Glutamatergic neuron (in vitro differentiated cells): ENCODE data around the gene CECR2. TPM values are rescaled to one million over a fixed set of nuclear protein-coding genes. Genes with fewer than 3 reads are reported as not detected.
"Not testable (repeated sequence)": the region's sequence is repeated elsewhere in the genome, so short reads cannot be mapped to it uniquely, and the experiment has no call there.

Source experiments
- DNase-seq: peaks from one replicate; pipeline ENCODE4 v3.0.0; 2022
- H3K27ac Mint-ChIP-seq: one replicate; pipeline ENCODE4 v1.8.0; 2020; ENCODE audit warnings: mild to moderate bottlenecking, mixed read lengths, inconsistent platforms; ENCODE audit not compliant: unreplicated experiment
- H3K27me3 Mint-ChIP-seq: one replicate; pipeline ENCODE4 v1.8.0; 2020; ENCODE audit warnings: mild to moderate bottlenecking, moderate library complexity, mixed read lengths, inconsistent platforms; ENCODE audit not compliant: unreplicated experiment
- H3K36me3 Mint-ChIP-seq: one replicate; pipeline ENCODE4 v1.8.0; 2020; ENCODE audit warnings: mild to moderate bottlenecking, mixed read lengths, inconsistent platforms; ENCODE audit not compliant: unreplicated experiment
- H3K4me1 Mint-ChIP-seq: one replicate; pipeline ENCODE4 v1.8.0; 2020; ENCODE audit warnings: mild to moderate bottlenecking, low read depth, mixed read lengths, inconsistent platforms; ENCODE audit not compliant: unreplicated experiment
- H3K4me3 Mint-ChIP-seq: one replicate; pipeline ENCODE4 v1.8.0; 2020; ENCODE audit warnings: mild to moderate bottlenecking, mixed read lengths, inconsistent platforms; ENCODE audit not compliant: unreplicated experiment
- H3K9me3 Mint-ChIP-seq: one replicate; pipeline ENCODE4 v1.8.0; 2020; ENCODE audit warnings: mild to moderate bottlenecking, moderate library complexity, mixed read lengths, inconsistent platforms; ENCODE audit not compliant: unreplicated experiment
- total RNA-seq: library from RNA; stranded (reverse); fragmentation: NEBNext Ultra II Directional; extraction: Animal tissue kit (Norgen Biotek cat#: 25700); gene quantifications from one replicate; pipeline ENCODE4 v1.2.1, GENCODE V29; 2021; ENCODE audit not compliant: unreplicated experiment
- TF ChIP-seq, protein P1 (sequence below): fragments of 200-600 bp; sonication (generic); IDR thresholded peaks from one replicate; pipeline ENCODE4 v1.5.0; 2021; ENCODE audit not compliant: partially characterized antibody, unreplicated experiment

Gene CECR2
- total RNA-seq, 1 donor from 2014 or later, result 178 TPM

DNA sequence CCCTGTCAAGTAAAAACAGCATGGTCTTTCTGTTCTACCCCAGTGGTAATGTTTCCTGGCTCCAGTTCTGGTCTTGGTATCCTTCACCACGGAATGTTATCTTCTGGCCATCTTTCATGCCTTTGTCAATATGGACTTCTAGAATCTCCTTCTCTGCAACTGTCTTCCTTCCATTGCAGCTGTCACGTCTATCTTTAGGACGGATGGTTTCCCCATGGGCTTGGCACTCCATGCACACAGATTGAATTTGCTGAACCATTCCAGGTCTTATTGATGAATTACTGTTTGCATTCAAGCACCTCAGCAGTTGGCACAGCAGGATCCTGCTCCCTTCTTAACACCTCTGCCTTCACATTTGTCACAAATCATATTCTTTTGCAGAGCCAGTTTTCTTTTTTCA is 149.1 kb downstream of the CECR2 start:
- Mint-ChIP-seq H3K4me3 (no peak overlapping the region), H3K27ac (peak overlapping the region; percentile 10), H3K36me3 (peaks cover 4% of the 10 kb centered on the region), H3K4me1 (peaks cover 24% of the 10 kb centered on the region), H3K27me3 (peaks cover 11% of the 10 kb centered on the region), H3K9me3 (peaks cover 8% of the 10 kb centered on the region)
- TF ChIP-seq, protein P1, sequence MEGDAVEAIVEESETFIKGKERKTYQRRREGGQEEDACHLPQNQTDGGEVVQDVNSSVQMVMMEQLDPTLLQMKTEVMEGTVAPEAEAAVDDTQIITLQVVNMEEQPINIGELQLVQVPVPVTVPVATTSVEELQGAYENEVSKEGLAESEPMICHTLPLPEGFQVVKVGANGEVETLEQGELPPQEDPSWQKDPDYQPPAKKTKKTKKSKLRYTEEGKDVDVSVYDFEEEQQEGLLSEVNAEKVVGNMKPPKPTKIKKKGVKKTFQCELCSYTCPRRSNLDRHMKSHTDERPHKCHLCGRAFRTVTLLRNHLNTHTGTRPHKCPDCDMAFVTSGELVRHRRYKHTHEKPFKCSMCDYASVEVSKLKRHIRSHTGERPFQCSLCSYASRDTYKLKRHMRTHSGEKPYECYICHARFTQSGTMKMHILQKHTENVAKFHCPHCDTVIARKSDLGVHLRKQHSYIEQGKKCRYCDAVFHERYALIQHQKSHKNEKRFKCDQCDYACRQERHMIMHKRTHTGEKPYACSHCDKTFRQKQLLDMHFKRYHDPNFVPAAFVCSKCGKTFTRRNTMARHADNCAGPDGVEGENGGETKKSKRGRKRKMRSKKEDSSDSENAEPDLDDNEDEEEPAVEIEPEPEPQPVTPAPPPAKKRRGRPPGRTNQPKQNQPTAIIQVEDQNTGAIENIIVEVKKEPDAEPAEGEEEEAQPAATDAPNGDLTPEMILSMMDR, result no peak
- DNase-seq, result no peak

DNA sequence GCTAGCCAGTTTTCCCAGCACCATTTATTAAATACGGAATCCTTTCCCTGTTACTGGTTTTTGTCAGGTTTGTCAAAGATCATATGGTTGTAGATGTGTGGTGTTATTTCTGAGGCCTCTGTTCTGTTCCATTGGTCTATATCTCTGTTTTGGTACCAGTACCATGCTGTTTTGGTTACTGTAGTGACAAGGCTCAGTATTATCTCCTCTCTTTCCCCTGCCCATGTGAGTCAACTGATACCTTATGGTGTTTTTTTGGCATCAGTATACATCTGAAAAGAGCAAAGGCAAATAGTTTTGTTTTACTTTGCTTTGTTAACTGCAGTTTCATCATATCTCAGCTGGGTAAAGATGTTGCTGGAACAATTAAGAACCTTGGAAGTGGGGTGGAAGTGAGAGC is 152.7 kb downstream of the CECR2 start:
- H3K27me3 Mint-ChIP-seq, H3K27ac Mint-ChIP-seq, H3K4me3 Mint-ChIP-seq, DNase-seq, H3K9me3 Mint-ChIP-seq, H3K36me3 Mint-ChIP-seq: not testable (repeated sequence)
- peaks cover 17% of the 10 kb centered on the region for H3K4me1 Mint-ChIP-seq

DNA sequence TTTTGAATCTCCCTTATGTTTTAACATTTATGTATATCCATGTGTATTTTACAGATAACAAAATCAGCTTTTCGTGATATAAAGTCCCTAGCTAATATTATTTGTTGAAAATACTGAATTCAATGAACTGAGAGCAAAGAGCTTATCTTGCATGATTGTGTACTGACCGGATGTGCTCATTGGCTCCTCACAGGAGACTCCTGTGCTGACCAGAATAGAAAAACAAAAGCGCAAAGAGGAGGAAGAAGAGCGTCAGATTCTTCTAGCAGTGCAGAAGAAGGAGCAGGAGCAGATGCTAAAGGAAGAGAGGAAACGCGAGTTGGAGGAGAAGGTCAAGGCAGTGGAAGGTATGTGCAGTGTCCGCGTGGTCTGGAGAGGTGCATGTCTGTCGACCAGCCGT is 154.7 kb downstream of the CECR2 start:
- TF ChIP-seq, protein P1, result no peak
- Mint-ChIP-seq H3K4me1 (peaks cover 3% of the 10 kb centered on the region), H3K4me3 (no peak overlapping the region), H3K27me3 (peaks cover 6% of the 10 kb centered on the region), H3K27ac (peak overlapping the region; percentile 14), H3K9me3 (peaks cover 7% of the 10 kb centered on the region), H3K36me3 (peaks cover 11% of the 10 kb centered on the region)
- DNase-seq, result no peak

DNA sequence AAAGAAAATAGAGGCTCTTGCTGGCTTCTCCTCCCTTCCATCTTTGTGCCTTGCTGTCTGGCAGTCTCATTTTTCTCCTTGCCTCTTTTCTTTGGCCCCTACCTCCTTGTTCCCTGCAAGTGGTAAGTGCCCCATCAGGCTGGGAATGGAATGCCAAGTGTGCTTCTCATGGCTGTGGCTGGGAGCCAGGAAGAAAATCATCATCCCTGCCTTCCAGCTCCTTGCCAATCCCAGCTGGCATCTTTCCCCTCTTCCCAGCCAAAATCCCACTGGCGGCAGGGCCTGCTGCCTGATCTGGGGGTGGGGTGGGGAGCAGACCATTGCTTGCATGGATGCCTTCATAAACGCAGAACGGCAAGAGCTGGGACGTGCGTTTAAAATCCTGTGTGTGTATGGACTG is 167.0 kb downstream of the CECR2 start:
- no peak for DNase-seq
- Mint-ChIP-seq H3K36me3 (no peaks in the 10 kb centered on the region), H3K9me3 (peaks cover 11% of the 10 kb centered on the region), H3K27ac (peak overlapping the region; percentile 62), H3K27me3 (peaks cover 11% of the 10 kb centered on the region), H3K4me1 (no peaks in the 10 kb centered on the region), H3K4me3 (no peak overlapping the region)
- TF ChIP-seq, protein P1, result no peak

DNA sequence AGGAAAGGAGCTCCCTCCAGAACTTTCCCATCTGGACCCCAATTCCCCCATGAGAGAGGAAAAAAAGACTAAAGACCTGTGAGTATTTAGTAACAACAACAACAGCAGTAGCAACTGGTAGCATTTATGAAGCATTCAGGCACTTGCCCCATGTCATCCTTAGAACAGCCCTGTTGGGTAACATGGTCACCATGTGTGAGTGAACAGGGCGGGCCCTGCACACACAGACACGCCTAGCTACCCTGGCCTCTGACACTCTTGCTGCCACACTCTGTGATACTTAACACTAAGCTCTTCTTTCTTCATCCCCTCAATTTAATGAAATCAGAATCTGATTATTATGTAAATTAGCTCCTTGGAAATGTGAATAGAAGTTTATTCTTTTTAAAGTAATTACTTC is 167.9 kb downstream of the CECR2 start:
- H3K27me3 Mint-ChIP-seq, result peaks cover 13% of the 10 kb centered on the region
- no peak overlapping the region for H3K4me3 Mint-ChIP-seq
- peak overlapping the region; percentile 62 for H3K27ac Mint-ChIP-seq
- DNase-seq, result no peak
- TF ChIP-seq, protein P1, result no peak
- H3K9me3 Mint-ChIP-seq, result peaks cover 16% of the 10 kb centered on the region
- H3K36me3 Mint-ChIP-seq, result no peaks in the 10 kb centered on the region
- no peaks in the 10 kb centered on the region for H3K4me1 Mint-ChIP-seq

DNA sequence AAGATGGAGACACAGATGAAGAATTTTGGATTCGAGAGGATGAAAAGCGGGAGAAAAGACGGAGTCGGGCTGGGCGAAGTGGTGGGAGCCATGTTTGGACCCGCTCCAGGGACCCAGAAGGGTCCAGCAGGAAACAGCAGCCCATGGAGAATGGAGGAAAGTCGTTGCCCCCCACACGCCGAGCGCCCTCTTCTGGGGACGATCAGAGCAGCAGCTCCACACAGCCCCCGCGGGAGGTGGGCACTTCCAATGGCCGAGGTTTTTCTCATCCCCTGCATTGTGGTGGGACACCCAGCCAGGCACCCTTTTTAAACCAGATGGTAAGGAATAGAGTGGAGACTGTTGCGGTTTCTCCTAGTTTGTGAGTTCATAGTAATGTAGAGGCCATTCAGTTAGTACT is 171.2 kb downstream of the CECR2 start:
- TF ChIP-seq, protein P1, result no peak
- DNase-seq, result peak; percentile 32
- no peak overlapping the region for H3K27ac Mint-ChIP-seq

More for the DNA sequence above, 171.2 kb downstream of the CECR2 start:
- Mint-ChIP-seq H3K9me3 (peaks cover 16% of the 10 kb centered on the region), H3K4me3 (no peak overlapping the region), H3K27me3 (peaks cover 13% of the 10 kb centered on the region), H3K4me1 (no peaks in the 10 kb centered on the region), H3K36me3 (no peaks in the 10 kb centered on the region)
